IPS DF 6.9 (cell line): ENCODE results near the gene ERC2.

Source experiments
- DNase-seq: peaks from one replicate; pipeline ENCODE4 v3.0.0-alpha.2; 2013; ENCODE audit warnings: low read depth, low spot score
- H3K27ac ChIP-seq: one replicate; pipeline ENCODE4 v1.5.1; 2013; ENCODE audit warnings: low read length, control low read depth
- H3K27me3 ChIP-seq: 2 replicates; pipeline ENCODE4 v1.6.1; 2013; ENCODE audit warnings: mild to moderate bottlenecking, low read length; ENCODE audit not compliant: control insufficient read depth, insufficient read depth
- H3K36me3 ChIP-seq: 2 replicates; pipeline ENCODE4 v1.6.1; 2013; ENCODE audit warnings: low read length; ENCODE audit not compliant: control insufficient read depth, insufficient read depth
- H3K4me1 ChIP-seq: 2 replicates; pipeline ENCODE4 v1.6.1; 2013; ENCODE audit warnings: low read length; ENCODE audit not compliant: control insufficient read depth, insufficient read depth
- H3K4me3 ChIP-seq: 2 replicates; pipeline ENCODE4 v1.5.1; 2013; ENCODE audit warnings: mild to moderate bottlenecking, low read length
- H3K9me3 ChIP-seq: 2 replicates; pipeline ENCODE4 v1.6.1; 2013; ENCODE audit warnings: low read length, inconsistent platforms; ENCODE audit not compliant: control insufficient read depth, insufficient read depth
- WGBS: extraction: QIAGEN DNeasy Blood & Tissue Kit; methylation state at CpG from one replicate; pipeline ENCODE4 v1.1.7; 2013; ENCODE audit warnings: mixed read lengths, missing lambda C conversion rate; ENCODE audit not compliant: insufficient read length, insufficient coverage; 5-methylcytosine and 5-hydroxymethylcytosine counted together

ERC2 gene

GRCh38 chr3:56355570-56356185 lies 112.6 kb downstream of the ERC2 start:
- no peaks in the 10 kb centered on the region for H3K9me3 ChIP-seq
- no peaks in the 10 kb centered on the region for H3K27me3 ChIP-seq
- WGBS = no CpG with 5 or more reads among the region's 7 CpGs
- H3K4me1 ChIP-seq = 0 out of 2 replicates have a peak, but pooled peaks cover 1% of the 10 kb centered on the region
- H3K27ac ChIP-seq = no peak overlapping the region
- H3K4me3 ChIP-seq = no peak overlapping the region
- no peak for DNase-seq
- no peaks in the 10 kb centered on the region for H3K36me3 ChIP-seq

DNA sequence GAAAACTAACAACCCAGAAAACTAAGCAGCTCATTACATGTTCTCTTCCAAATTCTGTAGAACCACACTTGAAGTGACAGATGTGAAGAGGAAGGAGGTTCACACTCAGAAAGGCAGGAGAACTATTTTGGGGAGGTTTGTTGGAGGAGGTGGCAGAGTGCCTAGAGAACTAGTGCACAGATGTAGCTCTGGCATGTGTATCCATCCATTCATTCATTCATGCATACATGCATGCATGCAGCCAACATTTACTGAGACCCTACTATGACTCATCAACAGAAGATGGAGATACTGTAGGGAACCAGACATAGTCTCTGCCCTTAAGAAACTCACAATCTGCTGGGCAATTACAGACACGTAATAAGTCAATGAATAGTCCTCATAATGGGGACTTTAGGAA lies 116.7 kb downstream of the ERC2 start:
- no peaks in the 10 kb centered on the region for H3K36me3 ChIP-seq
- no peak overlapping the region for H3K27ac ChIP-seq
- no CpG with 5 or more reads among the region's 1 CpG for WGBS
- no peak for DNase-seq
- H3K9me3 ChIP-seq = no peaks in the 10 kb centered on the region
- no peak overlapping the region for H3K4me3 ChIP-seq
- H3K4me1 ChIP-seq = peaks cover 3% of the 10 kb centered on the region; the same call in 1 of the 2 replicates
- no peaks in the 10 kb centered on the region for H3K27me3 ChIP-seq

DNA sequence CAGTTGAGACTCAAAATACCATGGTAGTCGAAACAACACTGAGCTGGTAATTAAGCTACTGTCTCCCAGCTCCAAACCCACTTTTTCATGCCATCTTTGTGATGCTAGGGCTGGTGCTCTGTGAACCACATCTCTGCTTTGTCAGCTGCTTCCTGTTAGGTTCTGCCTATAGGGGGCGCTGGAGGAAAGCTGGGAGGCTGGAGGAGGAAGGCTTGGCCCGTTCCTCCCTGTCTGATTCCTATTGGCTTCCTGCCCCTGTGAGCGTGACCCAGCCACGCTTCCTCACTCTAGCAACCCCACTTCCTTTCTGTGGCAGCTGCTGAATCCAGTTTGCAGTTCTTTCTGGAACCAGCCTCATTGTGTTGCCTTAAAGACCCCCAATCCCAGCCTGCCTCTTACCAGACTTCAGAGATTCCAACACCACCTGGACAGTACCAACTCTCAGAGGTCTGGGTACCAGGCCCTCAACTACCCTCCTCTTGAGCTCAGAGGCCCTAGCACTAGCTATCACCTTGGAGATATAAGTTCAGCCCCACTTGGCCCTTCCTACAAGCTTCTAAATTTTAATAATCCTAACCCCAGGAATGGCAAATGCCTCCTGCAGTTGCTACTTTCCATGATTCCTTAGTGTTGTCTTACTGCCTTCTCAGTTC lies 120.9 kb downstream of the ERC2 start:
- no peak overlapping the region for H3K4me3 ChIP-seq
- no peaks in the 10 kb centered on the region for H3K36me3 ChIP-seq
- no peaks in the 10 kb centered on the region for H3K9me3 ChIP-seq
- peaks cover 3% of the 10 kb centered on the region; the same call in 1 of the 2 replicates for H3K4me1 ChIP-seq
- DNase-seq = peak; percentile 64
- WGBS = no CpG with 5 or more reads among the region's 5 CpGs
- H3K27me3 ChIP-seq = no peaks in the 10 kb centered on the region
- H3K27ac ChIP-seq = no peak overlapping the region

GRCh38 chr3:56342475-56342874 lies 125.8 kb downstream of the ERC2 start:
- Histone ChIP-seq H3K27ac (no peak overlapping the region), H3K9me3 (no peaks in the 10 kb centered on the region), H3K36me3 (no peaks in the 10 kb centered on the region), H3K27me3 (no peaks in the 10 kb centered on the region), H3K4me1 (peaks cover 3% of the 10 kb centered on the region; the same call in 1 of the 2 replicates), H3K4me3 (no peak overlapping the region)
- DNase-seq = no peak
- WGBS = no CpG with 5 or more reads among the region's 2 CpGs

DNA sequence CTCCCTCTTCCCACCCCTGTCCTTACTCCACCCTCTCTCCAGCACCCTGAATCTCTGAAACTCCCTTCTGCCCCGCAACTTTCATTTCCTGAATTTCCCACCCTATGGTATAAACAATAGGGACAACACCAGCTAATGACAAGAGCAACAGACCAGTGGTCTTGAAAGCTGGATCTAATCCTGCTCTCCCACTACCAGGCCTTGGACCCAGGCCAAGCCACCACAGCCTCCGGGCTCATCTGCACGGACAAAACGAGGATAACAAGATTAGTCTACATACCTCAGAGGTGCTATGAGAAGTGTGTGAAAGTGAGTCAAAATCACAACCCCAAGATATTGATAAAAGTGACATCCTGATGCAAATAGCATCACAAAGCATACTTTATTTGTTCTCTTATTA lies 128.6 kb downstream of the ERC2 start:
- Histone ChIP-seq H3K27me3 (no peaks in the 10 kb centered on the region), H3K4me3 (no peak overlapping the region), H3K36me3 (no peaks in the 10 kb centered on the region), H3K4me1 (peaks cover 2% of the 10 kb centered on the region; the same call in 1 of the 2 replicates), H3K27ac (no peak overlapping the region), H3K9me3 (no peaks in the 10 kb centered on the region)
- no peak for DNase-seq
- no CpG with 5 or more reads among the region's 4 CpGs for WGBS

DNA sequence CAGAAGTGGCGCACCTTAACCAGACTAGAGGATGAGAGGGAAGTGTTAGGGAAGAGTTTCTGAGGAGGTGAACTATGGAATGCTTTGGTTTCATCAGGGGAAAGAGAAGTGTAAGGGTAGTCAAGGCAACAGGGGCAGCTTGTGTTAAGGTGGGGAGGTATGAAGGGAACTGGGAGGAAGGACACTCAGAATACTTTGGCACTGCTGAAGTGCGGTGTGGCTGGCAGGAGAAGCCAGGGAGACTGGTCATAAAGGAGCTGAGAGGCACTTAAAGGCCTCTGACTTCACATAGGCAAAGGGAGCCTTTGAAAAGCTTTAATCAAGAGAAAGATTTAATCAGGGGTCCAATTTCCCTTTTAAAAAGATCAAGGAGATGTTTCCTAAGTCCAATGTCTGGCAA lies 129.0 kb downstream of the ERC2 start:
- Histone ChIP-seq H3K4me1 (peaks cover 2% of the 10 kb centered on the region; the same call in 1 of the 2 replicates), H3K27me3 (no peaks in the 10 kb centered on the region), H3K27ac (no peak overlapping the region), H3K36me3 (no peaks in the 10 kb centered on the region), H3K9me3 (no peaks in the 10 kb centered on the region), H3K4me3 (no peak overlapping the region)
- WGBS = no CpG with 5 or more reads among the region's 2 CpGs
- no peak for DNase-seq

GRCh38 chr3:56336023-56336422 lies 132.2 kb downstream of the ERC2 start:
- H3K4me1 ChIP-seq = 0 out of 2 replicates have a peak, but pooled peaks cover 2% of the 10 kb centered on the region
- no peak for DNase-seq
- no peaks in the 10 kb centered on the region for H3K27me3 ChIP-seq
- no peaks in the 10 kb centered on the region for H3K36me3 ChIP-seq
- H3K27ac ChIP-seq = no peak overlapping the region
- no CpG with 5 or more reads among the region's 4 CpGs for WGBS
- no peak overlapping the region for H3K4me3 ChIP-seq
- no peaks in the 10 kb centered on the region for H3K9me3 ChIP-seq

DNA sequence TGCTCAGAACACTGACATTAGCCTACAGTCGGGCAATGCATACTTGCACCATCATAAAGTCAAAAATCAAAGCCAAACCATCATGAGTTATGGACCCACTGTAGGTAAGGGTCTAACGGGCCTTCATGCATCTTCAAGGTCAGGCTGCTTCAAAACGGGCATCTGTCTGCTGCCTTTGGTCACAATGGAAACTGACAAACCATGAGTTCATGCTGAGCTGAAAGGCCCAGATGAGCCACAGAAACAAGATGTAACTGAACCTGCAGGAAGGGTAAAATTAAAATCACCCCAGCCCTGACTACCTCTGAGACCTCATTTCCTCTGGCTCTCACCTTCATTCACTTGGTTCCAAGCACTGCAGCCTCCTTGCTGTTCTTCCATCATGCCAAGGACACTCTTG lies 143.8 kb downstream of the ERC2 start:
- H3K27ac ChIP-seq = no peak overlapping the region
- H3K9me3 ChIP-seq = no peaks in the 10 kb centered on the region
- H3K27me3 ChIP-seq = no peaks in the 10 kb centered on the region
- WGBS = no CpG with 5 or more reads among the region's 3 CpGs
- no peaks in the 10 kb centered on the region for H3K36me3 ChIP-seq
- DNase-seq = no peak
- H3K4me3 ChIP-seq = no peak overlapping the region
- H3K4me1 ChIP-seq = 0 out of 2 replicates have a peak, but pooled peaks cover 2% of the 10 kb centered on the region

GRCh38 chr3:56323986-56324420 lies 144.3 kb downstream of the ERC2 start:
- DNase-seq = no peak
- WGBS = no CpG with 5 or more reads among the region's 2 CpGs

DNA sequence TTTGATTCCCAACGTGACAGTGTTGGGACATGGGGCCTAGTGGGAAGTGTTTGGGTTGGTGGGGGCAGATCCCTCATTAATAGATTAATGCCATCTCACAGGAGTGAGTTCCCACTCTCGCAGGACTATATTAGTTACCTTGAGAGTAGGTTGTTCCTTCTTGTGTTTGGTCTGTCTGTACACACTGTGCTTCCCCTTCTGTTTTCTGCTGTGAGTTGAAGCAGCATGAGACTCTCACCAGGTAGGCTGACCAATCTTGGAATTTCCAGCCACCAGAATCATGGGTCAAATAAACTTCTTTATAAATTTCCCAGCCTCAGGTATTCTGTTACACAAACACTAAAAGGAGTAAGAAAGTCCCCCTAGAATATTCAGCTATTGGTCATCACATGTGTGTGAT lies 145.4 kb downstream of the ERC2 start:
- Histone ChIP-seq H3K4me3 (no peak overlapping the region), H3K9me3 (no peaks in the 10 kb centered on the region), H3K4me1 (0 out of 2 replicates have a peak, but pooled peaks cover 2% of the 10 kb centered on the region), H3K27me3 (no peaks in the 10 kb centered on the region), H3K27ac (no peak overlapping the region), H3K36me3 (no peaks in the 10 kb centered on the region)
- no CpG with 5 or more reads among the region's 2 CpGs for WGBS
- no peak for DNase-seq

More at GRCh38 chr3:56323986-56324420, 144.3 kb downstream of the ERC2 start:
- Histone ChIP-seq H3K9me3 (no peaks in the 10 kb centered on the region), H3K27ac (no peak overlapping the region), H3K4me3 (no peak overlapping the region), H3K4me1 (0 out of 2 replicates have a peak, but pooled peaks cover 2% of the 10 kb centered on the region), H3K36me3 (no peaks in the 10 kb centered on the region), H3K27me3 (no peaks in the 10 kb centered on the region)
